Neuronal stem cell (in vitro differentiated cells): ENCODE measurements around the gene LRRC73.

Experiments used
- DNase-seq: peaks from one replicate; pipeline ENCODE4 v3.0.0-alpha.2; 2013; ENCODE audit warnings: low spot score
- H2AFZ ChIP-seq: one replicate; pipeline ENCODE4 v1.6.1; 2013; ENCODE audit warnings: mild to moderate bottlenecking, low read length, inconsistent platforms
- H2AK5ac ChIP-seq: 2 replicates; pipeline ENCODE4 v1.6.1; 2013; ENCODE audit warnings: low read depth, mild to moderate bottlenecking, inconsistent platforms, low read length, moderate library complexity, mixed read lengths
- H2BK120ac ChIP-seq: 2 replicates; pipeline ENCODE4 v1.6.1; 2013; ENCODE audit warnings: low read depth, mild to moderate bottlenecking, inconsistent platforms, low read length, moderate library complexity, mixed read lengths
- H2BK12ac ChIP-seq: one replicate; pipeline ENCODE4 v1.6.1; 2013; ENCODE audit warnings: low read length, inconsistent platforms
- H2BK15ac ChIP-seq: 2 replicates; pipeline ENCODE4 v1.6.1; 2013; ENCODE audit warnings: mild to moderate bottlenecking, low read length, inconsistent platforms, mixed read lengths
- H2BK5ac ChIP-seq: one replicate; pipeline ENCODE4 v1.6.1; 2013; ENCODE audit warnings: inconsistent platforms, mild to moderate bottlenecking, low read length, moderate library complexity
- H3K14ac ChIP-seq: one replicate; pipeline ENCODE4 v1.6.1; 2013; ENCODE audit warnings: low read length, inconsistent platforms
- H3K18ac ChIP-seq: 2 replicates; pipeline ENCODE4 v1.6.1; 2013; ENCODE audit warnings: low read length, inconsistent platforms
- H3K23ac ChIP-seq: 2 replicates; pipeline ENCODE4 v1.6.1; 2013; ENCODE audit warnings: low read depth, mild to moderate bottlenecking, mixed read lengths, low read length, inconsistent platforms; ENCODE audit not compliant: poor library complexity
- H3K27ac ChIP-seq: replicated peaks from 3 replicates; pipeline ENCODE4 v1.5.1; 2013; ENCODE audit warnings: low read length, inconsistent platforms
- H3K27me3 ChIP-seq, 3 experiments: 2 replicates each; pipeline ENCODE4 v1.6.1; 2013; ENCODE audit warnings: low read length in 3 of 3, mild to moderate bottlenecking in 2 of 3, inconsistent platforms in 1 of 3, low read depth in 1 of 3, mixed read lengths in 1 of 3, moderate library complexity in 1 of 3; ENCODE audit not compliant: control insufficient read depth in 3 of 3, insufficient read depth in 3 of 3
- H3K36me3 ChIP-seq, 2 donors: replicated peaks in 1 of 2; 2 replicates each; pipeline ENCODE4 v1.6.1; 2013; ENCODE audit warnings: low read length in 2 of 2; ENCODE audit not compliant: control insufficient read depth in 2 of 2, insufficient read depth in 2 of 2
- H3K4ac ChIP-seq: 2 replicates; pipeline ENCODE4 v1.6.1; 2013; ENCODE audit warnings: inconsistent platforms, mild to moderate bottlenecking, low read length, moderate library complexity
- H3K4me1 ChIP-seq, 2 donors: 1 replicate in 1 of 2; 2 replicates in 1 of 2; pipeline ENCODE4 v1.6.1; 2013; ENCODE audit warnings: low read length in 2 of 2, low read depth in 1 of 2; ENCODE audit not compliant: control insufficient read depth in 2 of 2, insufficient read depth in 1 of 2
- H3K4me2 ChIP-seq: one replicate; pipeline ENCODE4 v1.6.1; 2013; ENCODE audit warnings: mild to moderate bottlenecking, low read length, inconsistent platforms; ENCODE audit not compliant: insufficient read depth, poor library complexity, severe bottlenecking
- H3K4me3 ChIP-seq, 2 donors: 2 replicates each; pipeline ENCODE4 v1.5.1; 2013; ENCODE audit warnings: low read length in 2 of 2, mild to moderate bottlenecking in 2 of 2, inconsistent platforms in 1 of 2, moderate library complexity in 1 of 2
- H3K79me1 ChIP-seq: one replicate; pipeline ENCODE4 v1.6.1; 2013; ENCODE audit warnings: low read depth, mild to moderate bottlenecking, inconsistent platforms, low read length, moderate library complexity
- H3K9ac ChIP-seq: one replicate; pipeline ENCODE4 v1.6.1; 2013; ENCODE audit warnings: mild to moderate bottlenecking, low read depth, low read length, inconsistent platforms; ENCODE audit not compliant: poor library complexity
- H3K9me3 ChIP-seq, 2 donors: replicated peaks in 1 of 2; 2 replicates each; pipeline versions ENCODE3 to v1.6.1; 2013; ENCODE audit warnings: low read length in 2 of 2, mild to moderate bottlenecking in 2 of 2, inconsistent platforms in 1 of 2, low read depth in 1 of 2, mixed read lengths in 1 of 2, moderate library complexity in 1 of 2; ENCODE audit not compliant: control insufficient read depth in 2 of 2, insufficient read depth in 1 of 2
- H4K8ac ChIP-seq: one replicate; pipeline ENCODE4 v1.6.1; 2013; ENCODE audit warnings: low read depth, mild to moderate bottlenecking, inconsistent platforms, low read length, moderate library complexity
- H4K91ac ChIP-seq: one replicate; pipeline ENCODE4 v1.6.1; 2013; ENCODE audit warnings: low read length, low read depth, mild to moderate bottlenecking, inconsistent platforms; ENCODE audit not compliant: poor library complexity
- WGBS, 2 donors: extraction: QIAGEN DNeasy Blood & Tissue Kit; methylation state at CpG; one replicate each; pipeline ENCODE4 v1.1.7; 2013; ENCODE audit warnings: missing lambda C conversion rate in 2 of 2, mixed read lengths in 1 of 2; ENCODE audit not compliant: insufficient read length in 2 of 2, insufficient replicate concordance in 1 of 2; ENCODE audit errors: extremely low coverage in 2 of 2; 5-methylcytosine and 5-hydroxymethylcytosine counted together

The LRRC73 gene

DNA sequence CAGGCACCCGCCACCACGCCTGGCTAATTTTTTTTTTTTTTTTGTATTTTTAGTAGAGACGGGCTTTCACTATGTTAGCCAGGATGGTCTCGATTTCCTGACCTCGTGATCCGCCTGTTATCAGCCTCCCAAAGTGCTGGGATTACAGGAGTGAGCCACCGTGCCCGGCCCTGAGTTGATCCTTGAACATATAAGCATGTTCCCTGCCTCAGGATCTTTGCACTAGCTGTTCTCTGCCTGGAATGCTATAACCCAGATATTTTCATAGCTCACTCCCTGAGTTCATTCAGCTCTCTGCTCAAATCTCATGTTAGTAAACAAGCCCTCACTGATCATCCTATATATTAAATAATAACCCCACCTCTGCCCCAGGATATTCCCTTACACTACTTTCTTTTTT is 45.8 kb downstream of the LRRC73 start:
- Histone ChIP-seq H2BK12ac (no peak overlapping the region), H3K18ac (no peak overlapping the region), H3K27me3 (peaks cover 0 to 34% (median 0%) of the 10 kb centered on the region in 3 experiments), H3K4me3 (no peak overlapping the region), H3K4me1 (peaks cover 7 to 8% of the 10 kb centered on the region in 2 donors), H3K27ac (no peak overlapping the region), H3K79me1 (no peaks in the 10 kb centered on the region), H2BK120ac (no peak overlapping the region), H3K9me3 (peaks cover 0 to 2% of the 10 kb centered on the region in 2 donors), H3K23ac (no peak overlapping the region), H3K9ac (no peak overlapping the region), H4K91ac (no peak overlapping the region), H3K36me3 (no peaks in the 10 kb centered on the region), H2BK15ac (no peak overlapping the region), H3K14ac (no peak overlapping the region), H3K4me2 (no peak overlapping the region), H2AK5ac (no peak overlapping the region), H2BK5ac (no peak overlapping the region), H3K4ac (no peak overlapping the region), H2AFZ (no peak overlapping the region), H4K8ac (no peak overlapping the region)
- DNase-seq, result no peak
- no CpG with 5 or more reads among the region's 8 CpGs for WGBS, 2 donors

DNA sequence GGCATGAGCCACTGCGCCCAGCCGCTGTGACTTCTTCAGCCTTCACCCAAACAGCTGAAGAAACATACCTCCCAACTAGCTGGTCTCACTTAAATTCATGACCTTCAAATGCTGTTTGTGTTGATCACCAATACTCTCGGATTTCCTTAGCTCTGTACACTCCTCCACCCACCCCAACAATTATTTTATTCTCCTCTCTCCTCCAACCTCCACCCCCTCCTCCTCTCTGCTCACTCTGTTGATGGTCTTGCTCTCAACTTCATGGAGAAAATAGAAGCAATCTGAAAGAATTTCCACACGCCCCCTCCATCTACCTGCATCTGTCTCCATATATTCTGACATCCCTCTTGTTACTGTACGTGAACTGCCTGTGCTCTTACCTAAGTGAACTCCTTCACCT is 48.2 kb downstream of the LRRC73 start:
- no peak overlapping the region for H4K91ac ChIP-seq
- H3K4me3 ChIP-seq, result no peak overlapping the region
- H3K14ac ChIP-seq, result no peak overlapping the region
- H3K4ac ChIP-seq, result no peak overlapping the region
- no peak overlapping the region for H2BK5ac ChIP-seq
- DNase-seq, result no peak
- no peak overlapping the region for H3K23ac ChIP-seq
- no peak overlapping the region for H3K18ac ChIP-seq
- H2AFZ ChIP-seq, result no peak overlapping the region
- no peak overlapping the region for H3K4me2 ChIP-seq
- H2BK120ac ChIP-seq, result no peak overlapping the region
- no peaks in the 10 kb centered on the region for H3K79me1 ChIP-seq
- no peak overlapping the region for H4K8ac ChIP-seq
- no peaks in the 10 kb centered on the region for H3K36me3 ChIP-seq
- no peak overlapping the region for H2AK5ac ChIP-seq
- H3K4me1 ChIP-seq, result no peaks in the 10 kb centered on the region
- H2BK12ac ChIP-seq, result no peak overlapping the region
- H3K9me3 ChIP-seq, result no peaks in the 10 kb centered on the region
- H2BK15ac ChIP-seq, result no peak overlapping the region
- WGBS, 2 donors, result no CpG with 5 or more reads among the region's 5 CpGs
- H3K27me3 ChIP-seq, result peaks cover 0 to 22% (median 2%) of the 10 kb centered on the region in 3 experiments
- H3K9ac ChIP-seq, result no peak overlapping the region
- no peak overlapping the region for H3K27ac ChIP-seq

GRCh38 chr6:43460032-43460431 is 50.1 kb downstream of the LRRC73 start:
- H3K9ac ChIP-seq, result no peak overlapping the region
- H3K36me3 ChIP-seq, result no peaks in the 10 kb centered on the region
- H3K18ac ChIP-seq, result no peak overlapping the region
- no peaks in the 10 kb centered on the region for H3K9me3 ChIP-seq
- H2BK15ac ChIP-seq, result no peak overlapping the region
- H3K23ac ChIP-seq, result no peak overlapping the region
- H2BK5ac ChIP-seq, result no peak overlapping the region
- H2AK5ac ChIP-seq, result no peak overlapping the region
- peaks cover 0 to 4% of the 10 kb centered on the region in 2 donors for H3K4me1 ChIP-seq
- DNase-seq, result no peak
- H3K14ac ChIP-seq, result no peak overlapping the region
- H3K27ac ChIP-seq, result no peak overlapping the region
- H3K4me2 ChIP-seq, result no peak overlapping the region
- WGBS, 2 donors, result no CpG with 5 or more reads among the region's 4 CpGs
- no peak overlapping the region for H4K91ac ChIP-seq
- H3K79me1 ChIP-seq, result no peaks in the 10 kb centered on the region
- H2BK120ac ChIP-seq, result no peak overlapping the region
- H4K8ac ChIP-seq, result no peak overlapping the region
- peaks cover 2 to 29% (median 16%) of the 10 kb centered on the region in 3 experiments for H3K27me3 ChIP-seq
- no peak overlapping the region for H2AFZ ChIP-seq
- no peak overlapping the region for H2BK12ac ChIP-seq
- H3K4ac ChIP-seq, result no peak overlapping the region
- no peak overlapping the region for H3K4me3 ChIP-seq

GRCh38 chr6:43459535-43459934 is 50.6 kb downstream of the LRRC73 start:
- Histone ChIP-seq H2BK15ac (no peak overlapping the region), H3K23ac (no peak overlapping the region), H2AFZ (no peak overlapping the region), H3K4ac (no peak overlapping the region), H3K18ac (no peak overlapping the region), H4K8ac (no peak overlapping the region), H2BK12ac (no peak overlapping the region), H2AK5ac (no peak overlapping the region), H3K9me3 (no peaks in the 10 kb centered on the region), H3K36me3 (no peaks in the 10 kb centered on the region), H3K4me1 (peaks cover 0 to 4% of the 10 kb centered on the region in 2 donors), H3K27me3 (peaks cover 2 to 29% (median 20%) of the 10 kb centered on the region in 3 experiments), H3K4me2 (no peak overlapping the region), H3K4me3 (no peak overlapping the region), H4K91ac (no peak overlapping the region), H3K27ac (no peak overlapping the region), H2BK120ac (no peak overlapping the region), H3K9ac (no peak overlapping the region), H3K14ac (no peak overlapping the region), H3K79me1 (no peaks in the 10 kb centered on the region), H2BK5ac (no peak overlapping the region)
- DNase-seq, result no peak
- WGBS, 2 donors, result no CpG with 5 or more reads among the region's 1 CpG
